HL-60/S4 treated with retinoic acid at 250 ng/mL for 4 days and 3 days (cell line): Measurements from ENCODE around the gene FUT8.
"Not testable (repeated sequence)": the region's sequence is repeated elsewhere in the genome, so short reads cannot be mapped to it uniquely, and the experiment has no call there.

Experiments
- in situ Hi-C: fragments of 300-500 bp; cut with MboI; formaldehyde crosslinking; loops from 2 replicates; pipeline ENCODE4 v1.7.0; 2022; ENCODE audit warnings: low sequenced_read_pairs

The FUT8 gene

DNA sequence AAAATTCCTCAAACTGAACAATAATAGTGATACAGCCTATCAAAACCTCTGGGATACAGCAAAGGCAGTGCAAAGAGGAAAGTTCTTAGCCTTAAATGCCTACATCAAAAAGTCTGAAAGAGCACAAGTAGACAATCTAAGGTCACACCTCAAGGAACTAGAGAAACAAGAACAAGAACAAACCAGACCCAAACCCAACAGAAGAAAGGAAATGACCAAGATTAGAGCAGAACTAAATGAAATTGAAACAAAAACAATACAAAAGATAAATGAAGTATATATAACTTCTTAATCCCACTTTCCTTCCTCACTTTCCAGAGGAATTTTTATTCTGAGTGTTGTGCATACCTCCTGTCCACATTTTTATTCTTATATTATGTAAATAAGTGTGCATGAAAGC lies 192.0 kb downstream of the FUT8 start:
- in situ Hi-C loops, result no loop called here

DNA sequence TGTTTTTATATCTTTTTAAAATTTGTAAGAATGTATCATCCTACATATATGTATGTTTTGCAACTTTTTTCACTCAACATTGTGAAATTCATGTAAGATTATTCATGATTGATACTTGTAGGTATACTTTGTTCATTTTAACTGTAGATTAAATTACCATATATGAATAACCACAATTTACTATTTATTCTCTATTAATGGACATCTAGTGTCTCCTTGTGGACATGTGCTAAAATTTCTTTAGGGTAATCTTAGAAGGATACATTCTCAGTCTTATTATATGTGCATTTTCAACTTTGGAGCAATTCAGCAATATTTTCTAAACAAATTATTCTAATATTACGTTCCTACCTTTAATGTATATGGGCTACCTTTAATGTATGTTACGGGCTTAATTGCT lies 192.4 kb downstream of the FUT8 start:
- in situ Hi-C loops, result no loop called here

DNA sequence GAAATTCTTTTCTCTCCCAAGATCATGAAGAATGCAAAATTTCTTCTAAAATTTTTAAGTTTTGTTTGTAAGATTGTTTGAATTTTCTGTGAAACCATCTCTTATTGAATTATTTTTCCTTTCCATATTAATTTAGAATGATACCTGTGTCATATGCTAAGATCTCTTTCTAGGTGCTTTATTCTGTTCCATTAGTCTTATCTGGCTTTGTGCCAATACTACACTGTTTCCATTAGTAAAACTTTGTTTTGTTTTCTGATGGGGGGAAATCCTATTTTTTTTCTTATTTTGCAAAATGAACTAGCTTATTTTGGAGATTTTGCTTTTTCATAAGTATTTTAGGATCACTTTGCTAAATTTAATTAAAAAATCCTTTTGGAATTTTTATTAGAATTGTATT lies 193.9 kb downstream of the FUT8 start:
- in situ Hi-C loops, result no loop called here

DNA sequence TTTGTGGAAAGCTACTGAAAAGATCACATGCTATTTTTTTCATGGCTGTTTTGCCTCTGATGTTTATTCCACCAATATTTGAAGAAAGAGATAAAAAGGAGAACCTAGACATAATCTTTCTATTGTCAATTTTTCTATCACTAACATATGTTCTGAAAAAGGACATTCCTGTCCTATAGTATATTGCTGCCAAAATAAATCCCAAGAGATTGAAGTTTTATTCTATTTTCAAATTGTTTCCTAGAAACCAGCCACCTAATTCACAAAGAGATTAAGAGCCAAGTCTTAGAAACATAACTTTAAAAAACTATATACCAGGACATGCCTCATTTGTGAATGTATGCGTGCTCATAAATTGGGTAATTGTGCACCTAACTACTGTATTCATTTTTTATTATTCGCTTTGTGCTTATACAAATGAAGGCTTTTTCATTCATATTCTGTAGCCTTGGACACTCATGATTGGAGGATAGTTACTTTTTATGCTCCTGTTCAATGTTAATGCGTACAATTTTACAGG lies 200.7 kb downstream of the FUT8 start:
- in situ Hi-C loops, result no loop called here

DNA sequence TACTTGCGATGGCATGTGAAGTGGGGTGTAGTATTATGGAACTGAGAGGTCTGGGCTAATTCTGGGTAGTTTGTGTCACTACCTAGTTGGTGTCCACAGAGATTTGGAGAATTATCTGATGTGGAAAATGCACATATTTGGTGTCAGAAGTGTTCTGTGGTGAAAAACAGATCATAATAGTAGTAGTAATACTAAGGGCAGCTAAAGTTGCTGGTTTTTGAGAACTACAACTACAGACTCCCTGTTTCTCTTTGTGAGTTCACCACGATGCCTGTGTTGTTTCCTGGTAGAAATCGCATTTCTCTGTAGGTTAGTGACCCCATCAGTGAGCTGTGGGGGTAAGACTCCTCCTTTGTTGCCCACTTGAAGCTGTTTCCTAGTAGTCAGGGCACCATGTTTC lies 206.5 kb downstream of the FUT8 start:
- in situ Hi-C loops, result no loop called here

DNA sequence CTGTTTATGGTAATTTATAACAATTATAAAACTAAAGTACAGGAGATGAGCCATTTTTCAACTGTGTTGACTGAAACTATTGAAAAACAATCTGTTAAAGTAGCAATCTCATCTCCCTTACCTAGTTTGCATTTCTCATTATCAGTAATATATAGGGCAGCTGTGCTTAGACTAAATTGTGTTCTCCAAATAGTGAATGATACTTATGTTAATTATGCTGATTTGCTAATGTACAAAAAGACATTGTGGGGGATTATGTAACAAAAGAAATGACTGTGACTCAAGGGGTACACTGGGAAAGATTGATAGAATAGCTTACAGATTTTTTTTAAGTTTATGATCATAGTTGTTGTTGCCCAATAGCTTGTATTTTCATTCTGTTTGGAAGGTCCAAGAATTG lies 207.7 kb downstream of the FUT8 start:
- in situ Hi-C loops, result no loop called here

DNA sequence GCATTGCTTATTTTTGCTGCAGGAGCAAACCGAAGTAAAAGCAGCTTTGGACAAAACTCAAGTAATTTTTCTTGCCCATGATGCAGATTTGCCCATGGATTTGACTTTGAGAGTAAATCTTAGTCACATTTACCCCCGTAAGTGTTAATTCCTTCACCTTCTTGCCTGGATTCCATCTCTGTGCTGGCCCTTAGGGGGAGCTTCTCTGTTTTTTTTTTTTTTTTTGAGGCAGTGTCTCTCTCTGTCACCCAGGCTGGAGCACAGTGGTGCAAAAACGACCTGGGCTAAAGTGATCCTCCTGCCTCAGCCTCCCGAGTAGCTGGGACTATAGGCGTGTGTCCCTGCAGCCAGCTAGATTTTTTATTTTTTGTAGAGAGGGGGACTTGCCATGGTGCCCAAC lies 210.2 kb downstream of the FUT8 start:
- in situ Hi-C loops, result no loop called here

DNA sequence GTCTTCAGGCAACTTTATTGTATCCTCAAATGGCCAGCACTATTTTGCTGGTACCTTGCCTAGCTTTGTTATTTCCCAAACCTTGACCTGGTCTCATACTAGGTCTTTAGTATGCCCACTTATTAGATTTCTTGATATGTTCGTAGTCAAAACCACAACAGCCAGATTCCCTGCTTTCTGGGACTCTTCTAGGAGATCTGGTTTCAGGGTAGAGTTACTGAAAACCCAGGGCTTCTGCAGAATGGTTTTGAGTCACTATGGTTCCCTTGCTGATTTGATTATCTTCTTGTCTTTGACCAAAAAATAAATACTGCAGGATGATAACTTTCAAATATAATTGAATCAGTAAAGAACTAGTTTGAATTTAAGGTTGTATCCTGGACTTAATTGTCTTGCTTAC lies 211.2 kb downstream of the FUT8 start:
- in situ Hi-C loops, result no loop called here

DNA sequence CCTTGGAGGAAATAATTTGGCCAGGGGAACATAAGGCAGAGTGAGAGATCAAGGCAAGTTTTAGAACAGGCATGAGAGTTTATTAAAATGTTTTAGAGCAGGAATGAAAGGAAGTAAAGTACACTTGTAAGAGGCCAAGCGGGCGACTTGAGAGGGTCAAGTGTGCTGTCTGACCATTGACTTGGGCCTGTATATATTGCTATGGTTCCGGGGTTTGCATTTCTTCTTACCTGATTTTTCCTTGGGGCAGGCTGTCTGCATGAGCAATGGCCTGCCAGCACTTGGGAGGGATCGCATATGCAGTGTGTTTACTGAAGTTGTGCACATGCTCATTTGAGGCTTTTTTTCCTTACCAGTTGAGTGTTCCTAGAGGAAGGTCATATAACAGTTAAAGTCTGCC lies 214.8 kb downstream of the FUT8 start:
- in situ Hi-C loops, result no loop called here

DNA sequence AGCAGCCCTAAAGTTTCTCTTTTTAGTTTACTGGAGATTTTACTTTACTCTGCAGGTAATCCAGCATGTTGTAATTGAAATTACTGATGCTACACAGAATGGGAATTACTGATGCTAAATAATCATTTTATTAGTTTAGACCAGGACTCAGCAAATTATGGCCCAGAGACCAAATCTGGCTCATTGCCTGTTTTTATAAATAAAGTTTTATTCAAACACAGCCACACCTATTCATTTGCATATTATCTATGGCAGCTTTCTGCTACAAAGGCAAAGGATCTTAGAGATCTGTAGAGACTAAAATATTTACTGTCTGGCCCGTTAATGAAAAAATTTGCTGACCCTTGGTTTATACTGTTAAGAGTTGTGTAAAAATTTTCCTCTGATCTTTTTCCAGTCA lies 216.1 kb downstream of the FUT8 start:
- in situ Hi-C loops, result no loop called here

DNA sequence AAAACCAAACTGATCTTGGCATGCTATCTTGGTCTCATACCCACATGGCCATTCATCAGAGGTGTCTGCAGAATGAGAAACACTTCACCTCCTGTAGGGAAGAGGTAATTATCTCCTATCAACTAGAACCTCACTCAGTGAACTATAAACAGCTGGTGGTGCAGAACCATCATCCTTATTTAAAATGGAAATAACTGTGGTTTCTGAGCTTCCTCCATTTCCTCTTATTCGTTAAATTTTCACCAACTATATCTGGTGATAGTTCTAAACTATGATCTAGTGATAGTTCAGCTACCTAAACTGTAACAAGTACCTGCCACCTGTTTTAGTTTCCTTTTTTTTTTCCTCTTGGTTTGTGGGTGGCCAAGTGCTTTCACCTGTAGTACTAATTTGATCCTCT lies 218.5 kb downstream of the FUT8 start:
- in situ Hi-C loops, result no loop called here

DNA sequence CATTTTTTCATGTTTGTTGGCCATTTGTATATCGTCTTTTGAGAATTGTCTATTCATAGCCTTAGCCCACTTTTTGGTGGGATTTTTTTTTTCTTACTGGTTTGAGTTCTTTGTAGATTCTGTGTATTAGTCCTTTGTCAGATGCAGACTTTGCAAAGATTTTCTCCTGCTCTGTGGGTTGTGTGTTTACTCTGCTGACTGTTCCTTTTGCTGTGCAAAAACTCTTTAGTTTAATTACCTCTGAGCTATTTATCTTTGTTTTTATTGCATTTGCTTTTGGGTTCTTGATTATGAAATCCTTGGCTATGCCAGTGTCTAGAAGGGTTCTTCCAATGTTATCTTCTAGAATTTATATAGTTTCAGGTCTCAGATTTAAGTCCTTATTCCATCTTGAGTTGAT lies 220.0 kb downstream of the FUT8 start:
- in situ Hi-C loops, result no loop called here

DNA sequence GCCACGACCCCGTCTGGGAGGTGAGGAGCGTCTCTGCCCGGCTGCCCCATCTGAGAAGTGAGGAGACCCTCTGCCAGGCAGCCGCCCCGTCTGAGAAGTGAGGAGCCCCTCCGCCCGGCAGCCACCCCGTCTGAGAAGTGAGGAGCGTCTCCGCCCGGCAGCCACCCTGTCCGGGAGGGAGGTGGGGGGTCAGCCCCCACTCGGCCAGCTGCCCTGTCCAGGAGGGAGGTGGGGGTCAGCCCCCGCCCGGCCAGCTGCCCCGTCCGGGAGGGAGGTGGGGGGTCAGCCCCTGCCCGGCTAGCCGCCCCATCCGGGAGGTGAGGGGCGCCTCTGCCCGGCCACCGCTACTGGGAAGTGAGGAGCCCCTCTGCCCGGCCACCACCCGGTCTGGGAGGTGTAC lies 221.1 kb downstream of the FUT8 start:
- in situ Hi-C loops, result not testable (repeated sequence)

DNA sequence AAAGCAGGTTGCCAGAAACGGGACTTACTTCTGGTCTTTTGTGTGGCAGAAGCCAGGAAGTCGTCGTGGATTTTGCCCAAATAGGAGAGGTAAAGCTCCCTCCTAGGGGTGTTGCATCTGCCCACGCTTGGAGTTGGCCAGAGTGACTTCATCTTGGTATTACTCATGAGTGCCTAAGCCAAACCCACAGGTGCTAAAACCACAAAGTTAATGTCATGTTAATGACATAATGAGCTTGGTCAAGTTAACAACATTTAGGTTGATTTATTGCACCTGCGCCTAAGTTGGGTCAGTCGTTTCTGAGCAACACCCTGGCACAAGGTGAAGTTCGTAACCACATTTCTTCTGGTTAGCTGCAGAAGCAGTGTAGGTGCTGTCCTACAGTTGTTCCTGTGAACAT lies 225.2 kb downstream of the FUT8 start:
- in situ Hi-C loops, result no loop called here

DNA sequence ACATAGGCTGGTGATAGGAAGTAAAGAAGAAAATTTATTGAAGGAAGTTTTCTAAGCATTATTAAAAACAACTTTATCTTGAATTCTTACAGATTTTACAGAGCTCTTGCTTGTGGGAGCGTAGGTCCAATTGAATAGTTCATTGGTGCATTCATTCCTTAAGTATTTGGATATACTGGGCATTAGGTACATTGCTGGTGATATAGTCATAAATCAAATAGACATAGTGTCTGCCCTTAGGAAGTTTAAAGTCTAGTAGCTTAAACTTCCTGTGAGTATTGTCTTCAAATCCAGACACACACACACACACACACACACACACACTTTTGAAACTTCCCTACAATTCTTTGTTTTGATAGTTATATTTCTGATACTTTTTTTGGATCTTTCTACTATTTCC lies 226.7 kb downstream of the FUT8 start:
- in situ Hi-C loops, result no loop called here

DNA sequence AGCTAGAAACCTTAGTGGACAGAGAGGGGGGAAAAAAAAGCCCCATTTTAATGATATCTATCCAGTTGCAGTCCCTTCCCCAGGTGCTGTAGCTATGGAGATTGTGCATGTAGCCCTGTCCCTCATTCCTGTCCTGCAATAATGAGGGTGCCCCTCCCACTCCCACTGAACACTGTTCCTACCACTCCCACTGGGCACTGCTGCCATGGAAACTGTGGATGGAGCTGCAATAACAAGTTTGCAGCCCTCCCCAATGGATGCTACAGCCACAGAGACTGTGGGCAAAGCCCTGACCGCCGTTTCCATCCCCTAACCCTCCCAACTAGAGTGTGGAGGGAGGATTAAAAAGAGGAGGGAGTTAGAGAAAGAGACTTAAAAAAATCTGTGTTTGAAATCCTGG lies 238.3 kb downstream of the FUT8 start:
- in situ Hi-C loops, result no loop called here

DNA sequence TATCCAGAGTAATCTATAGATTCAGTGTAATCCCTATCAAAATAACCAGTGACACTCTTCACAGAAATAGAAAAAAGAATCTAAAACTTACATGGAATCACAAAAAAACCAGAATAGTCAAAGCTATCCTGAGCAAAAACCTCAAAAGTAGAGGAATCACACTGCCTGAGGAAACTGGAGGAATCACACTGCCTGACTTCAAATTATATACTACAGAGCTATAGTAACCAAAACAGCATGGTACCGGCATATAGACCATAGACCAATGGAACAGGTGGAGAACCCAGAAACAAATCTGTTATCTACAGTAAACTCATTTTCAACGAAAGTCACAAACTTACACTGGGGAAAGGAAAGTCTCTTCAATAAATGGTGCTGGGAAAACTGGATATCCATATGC lies 244.0 kb downstream of the FUT8 start:
- in situ Hi-C loops, result no loop called here

DNA sequence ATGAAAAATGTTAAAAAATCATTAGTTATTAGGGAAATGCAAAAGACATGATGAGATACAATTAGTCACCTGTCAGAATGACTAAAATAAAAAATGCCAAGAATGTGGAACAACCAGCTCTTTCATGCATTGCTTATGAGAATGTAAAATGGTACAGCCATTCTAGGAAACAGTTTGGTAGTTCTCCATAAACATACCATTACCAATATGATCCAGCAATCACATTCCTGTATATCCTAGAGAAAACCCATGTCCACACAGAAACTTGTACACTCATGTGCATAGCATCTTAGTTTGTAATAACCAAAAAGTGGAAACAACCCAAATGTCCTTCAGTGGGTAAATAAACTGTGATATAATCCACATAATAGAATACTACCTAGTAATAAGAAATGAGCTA lies 245.7 kb downstream of the FUT8 start:
- in situ Hi-C loops, result no loop called here

DNA sequence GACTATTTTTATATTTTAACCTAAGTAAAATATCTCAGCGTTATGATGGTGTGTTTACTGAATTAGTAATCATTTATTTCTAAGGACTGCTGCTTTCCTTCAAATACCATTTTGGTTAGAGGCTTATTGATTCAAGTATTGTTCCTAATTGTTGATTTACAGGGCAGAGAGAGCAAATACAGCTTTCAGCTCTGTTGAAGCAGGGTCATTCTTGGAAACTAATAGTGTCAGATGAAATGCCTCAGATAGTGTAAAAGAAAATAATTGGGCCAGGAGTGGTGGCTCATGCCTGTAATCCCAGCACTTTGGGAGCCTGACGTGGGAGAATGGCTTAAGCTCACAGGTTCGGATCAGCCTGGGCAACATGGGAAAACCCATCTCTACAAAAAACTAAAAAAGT lies 249.3 kb downstream of the FUT8 start:
- in situ Hi-C loops, result no loop called here

DNA sequence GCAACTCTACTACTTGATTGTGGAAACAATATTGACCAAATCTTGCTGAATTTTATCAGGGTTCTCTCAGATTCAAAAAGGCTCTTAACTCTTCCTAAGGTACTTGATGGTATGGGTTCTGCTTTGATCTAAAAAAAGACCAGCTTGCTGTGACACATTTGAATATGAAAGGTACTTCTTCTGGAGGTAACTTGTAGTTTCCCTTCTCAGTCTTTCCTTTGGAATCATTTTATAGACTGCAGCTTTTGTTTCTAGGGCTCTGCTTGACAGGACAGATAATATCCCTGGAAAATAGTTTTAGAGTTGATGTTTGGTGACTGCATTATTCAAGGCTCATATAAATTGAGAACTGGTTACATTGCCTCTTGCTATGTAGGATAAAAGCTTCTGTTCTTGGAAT lies 251.9 kb downstream of the FUT8 start:
- in situ Hi-C loops, result no loop called here

DNA sequence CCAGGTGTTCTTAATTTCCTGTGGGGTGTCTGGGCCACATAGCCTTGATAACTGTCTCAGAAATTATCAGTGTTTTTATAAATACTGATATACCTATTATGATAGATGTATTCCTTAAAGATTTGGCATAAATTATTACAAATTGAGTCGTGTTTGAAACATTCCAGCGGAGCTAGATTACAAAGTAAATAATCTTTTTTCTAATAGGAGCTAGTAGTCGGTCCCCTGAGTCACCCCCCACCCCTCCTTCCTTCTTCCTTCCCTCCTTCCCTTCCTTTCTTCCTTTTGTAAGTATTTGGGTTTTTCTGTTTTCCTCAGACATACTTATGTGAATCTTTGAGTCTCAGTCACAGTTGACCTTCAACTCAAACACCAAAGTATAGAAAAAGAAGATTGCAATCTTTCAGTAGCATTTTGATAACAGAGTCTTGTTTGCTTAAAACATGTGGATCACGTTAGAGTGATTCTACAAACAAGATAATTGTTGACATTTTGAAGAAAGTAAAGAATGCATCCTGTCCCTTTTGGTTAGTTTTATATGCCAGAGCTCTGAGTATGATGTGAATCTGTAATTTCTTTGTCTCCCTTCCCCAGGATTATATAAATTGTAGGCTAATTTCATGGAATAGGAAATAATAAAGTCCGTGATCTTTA lies 264.0 kb downstream of the FUT8 start:
- in situ Hi-C loops, result no loop called here

DNA sequence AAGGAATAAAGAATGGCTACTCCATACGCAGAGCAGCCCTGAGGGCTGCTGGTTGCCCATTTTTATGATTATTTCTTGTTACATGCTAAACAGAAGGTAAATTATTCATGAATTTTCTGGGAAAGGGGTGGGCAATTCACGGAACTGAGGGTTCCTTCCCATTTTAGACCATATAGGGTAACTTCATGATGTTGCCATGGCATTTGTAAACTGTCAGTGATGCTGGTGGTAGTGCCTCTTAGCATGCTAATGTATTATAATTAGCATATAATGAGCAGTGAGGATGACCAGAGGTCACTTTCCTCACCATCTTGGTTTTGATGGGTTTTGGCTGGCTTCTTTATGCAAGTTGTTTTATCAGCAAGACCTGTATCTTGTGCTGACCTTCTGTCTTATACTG lies 273.0 kb downstream of the FUT8 start:
- in situ Hi-C loops, result no loop called here

DNA sequence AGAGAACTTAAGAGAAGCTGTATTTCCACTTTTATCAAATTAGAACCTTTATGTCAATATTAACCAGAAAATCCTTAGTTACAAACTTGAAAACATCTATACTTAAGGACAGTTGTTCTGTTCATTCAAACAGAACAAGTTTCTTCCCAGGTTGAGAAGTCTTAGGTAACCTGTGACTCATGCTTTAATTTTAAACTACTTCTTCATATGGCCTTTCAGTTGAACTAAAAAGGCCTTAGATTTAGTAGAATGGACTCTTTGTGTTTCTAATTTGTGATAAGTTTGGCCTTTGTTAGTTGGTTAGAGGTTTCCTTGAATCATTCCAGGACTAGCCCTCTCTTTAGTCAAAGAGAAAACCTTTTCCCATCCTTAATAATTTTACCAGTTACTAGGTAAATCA lies 274.2 kb downstream of the FUT8 start:
- in situ Hi-C loops, result no loop called here
